Measurements from ENCODE around the gene TBX4. TPM values are rescaled to one million over a fixed set of nuclear protein-coding genes. Genes with fewer than 3 reads are reported as not detected.
A peak's percentile ranks its signal among the peaks of the same experiment; 100 is the strongest.

TBX4 gene
- total and polyA plus RNA-seq, 2 of the 13 experiments (the other 11 are each of a cell fraction or from before 2014, with no cell fraction given), result 0.11 to 1.1 TPM

- TF ChIP-seq, protein P1, sequence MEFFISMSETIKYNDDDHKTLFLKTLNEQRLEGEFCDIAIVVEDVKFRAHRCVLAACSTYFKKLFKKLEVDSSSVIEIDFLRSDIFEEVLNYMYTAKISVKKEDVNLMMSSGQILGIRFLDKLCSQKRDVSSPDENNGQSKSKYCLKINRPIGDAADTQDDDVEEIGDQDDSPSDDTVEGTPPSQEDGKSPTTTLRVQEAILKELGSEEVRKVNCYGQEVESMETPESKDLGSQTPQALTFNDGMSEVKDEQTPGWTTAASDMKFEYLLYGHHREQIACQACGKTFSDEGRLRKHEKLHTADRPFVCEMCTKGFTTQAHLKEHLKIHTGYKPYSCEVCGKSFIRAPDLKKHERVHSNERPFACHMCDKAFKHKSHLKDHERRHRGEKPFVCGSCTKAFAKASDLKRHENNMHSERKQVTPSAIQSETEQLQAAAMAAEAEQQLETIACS (CRISPR knock-in tag; IDR thresholded peaks at IDR 0.05), result no peak
- TF ChIP-seq NAIF1 (CRISPR knock-in tag; IDR thresholded peaks at IDR 0.05; ENCODE audit: borderline replicate concordance) (no peak), SIN3B (IDR thresholded peaks at IDR 0.05; ENCODE audit: low read length) (no peak), TRIM22 (IDR thresholded peaks at IDR 0.05) (no peak), ZKSCAN5 (CRISPR knock-in tag; IDR thresholded peaks at IDR 0.05) (no peak), EHMT2 (IDR thresholded peaks at IDR 0.05; ENCODE audit: borderline replicate concordance, low read depth, low read length) (no peak), MXD1 (CRISPR knock-in tag; IDR thresholded peaks at IDR 0.05) (no peak), ZBTB40 (IDR thresholded peaks at IDR 0.05) (no peak), ZBTB40 (CRISPR knock-in tag; IDR thresholded peaks at IDR 0.05) (no peak), MED1 (CRISPR knock-in tag; IDR thresholded peaks at IDR 0.05) (peak; percentile 70), MEIS1 (CRISPR knock-in tag; IDR thresholded peaks at IDR 0.05; ENCODE audit: borderline replicate concordance) (no peak; the same call in 1 of the 2 replicates), ZNF274 (CRISPR knock-in tag; IDR thresholded peaks at IDR 0.05) (no peak)
- TF ChIP-seq, protein P2, sequence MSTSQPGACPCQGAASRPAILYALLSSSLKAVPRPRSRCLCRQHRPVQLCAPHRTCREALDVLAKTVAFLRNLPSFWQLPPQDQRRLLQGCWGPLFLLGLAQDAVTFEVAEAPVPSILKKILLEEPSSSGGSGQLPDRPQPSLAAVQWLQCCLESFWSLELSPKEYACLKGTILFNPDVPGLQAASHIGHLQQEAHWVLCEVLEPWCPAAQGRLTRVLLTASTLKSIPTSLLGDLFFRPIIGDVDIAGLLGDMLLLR (CRISPR knock-in tag; IDR thresholded peaks at IDR 0.05), result no peak
- TF ChIP-seq, protein P3, sequence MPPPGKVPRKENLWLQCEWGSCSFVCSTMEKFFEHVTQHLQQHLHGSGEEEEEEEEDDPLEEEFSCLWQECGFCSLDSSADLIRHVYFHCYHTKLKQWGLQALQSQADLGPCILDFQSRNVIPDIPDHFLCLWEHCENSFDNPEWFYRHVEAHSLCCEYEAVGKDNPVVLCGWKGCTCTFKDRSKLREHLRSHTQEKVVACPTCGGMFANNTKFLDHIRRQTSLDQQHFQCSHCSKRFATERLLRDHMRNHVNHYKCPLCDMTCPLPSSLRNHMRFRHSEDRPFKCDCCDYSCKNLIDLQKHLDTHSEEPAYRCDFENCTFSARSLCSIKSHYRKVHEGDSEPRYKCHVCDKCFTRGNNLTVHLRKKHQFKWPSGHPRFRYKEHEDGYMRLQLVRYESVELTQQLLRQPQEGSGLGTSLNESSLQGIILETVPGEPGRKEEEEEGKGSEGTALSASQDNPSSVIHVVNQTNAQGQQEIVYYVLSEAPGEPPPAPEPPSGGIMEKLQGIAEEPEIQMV (CRISPR knock-in tag; IDR thresholded peaks at IDR 0.05; ENCODE audit: low read depth), result no peak
Observed at GRCh38 chr17:61460796-61461585, 8.8 kb downstream of the TBX4 start (continued).

Data from HepG2 (cell line).